HepG2 (cell line): Measurements from ENCODE around the gene CCDC191. TPM values are rescaled to one million over a fixed set of nuclear protein-coding genes. Genes with fewer than 3 reads are reported as not detected.

Experiments
- ATAC-seq: fragments of 200-7000 bp; cut with Tn5 transposase; 3 replicates; pipeline ENCODE4 v1.9.1; 2020; ENCODE audit warnings: mild to moderate bottlenecking, moderate library complexity
- BruUV-seq: library from RNA; stranded (reverse); fragments of 400-500 nt; replicated peaks from 2 replicates; lab custom pipeline; 2021; lab: Mats Ljungman, UMichigan
- CTCF ChIA-PET: fragments of 300-600 bp; formaldehyde crosslinking; extraction: SDS; loops from one replicate; lab custom pipeline; 2021; ENCODE audit warnings: low total read pairs, inconsistent platforms, low intra/inter-chr PET ratio; lab: Yijun Ruan, JAX
- POLR2A ChIA-PET: fragments of 350-600 bp; sonication (Branson Sonifier 250); formaldehyde crosslinking; loops from one replicate; lab custom pipeline; 2020; ENCODE audit warnings: antibody characterized with exemption, inconsistent platforms; lab: Yijun Ruan, JAX
- DNase-seq: peaks from one replicate; pipeline ENCODE4 v3.0.0-alpha.2; 2015; ENCODE audit warnings: low spot score
- FAIRE-seq: peaks from 3 replicates; lab custom pipeline; 2011; peaks lifted over from hg19 to GRCh38; lab: Jason Lieb, UNC
- H2AFZ ChIP-seq: one replicate; pipeline ENCODE4 v1.6.1; 2011; ENCODE audit warnings: low read length, inconsistent platforms
- H3K27ac ChIP-seq: fragments of 300-600 bp; 3 replicates; pipeline ENCODE4 v1.8.0; 2011; ENCODE audit warnings: mixed run types, mild to moderate bottlenecking, mixed read lengths, low read length, inconsistent platforms; ENCODE audit not compliant: insufficient read depth; ENCODE audit errors: extremely low read length
- H3K27me3 ChIP-seq, 2 experiments: fragments of 200-600 bp in 1 of 2; 2 replicates in 1 of 2; 3 replicates in 1 of 2; pipeline versions ENCODE4 v1.6.0 to v1.8.0; 2011; ENCODE audit warnings: low read length in 2 of 2, mild to moderate bottlenecking in 2 of 2, moderate library complexity in 2 of 2, inconsistent platforms in 1 of 2; ENCODE audit not compliant: insufficient read depth in 2 of 2, control insufficient read depth in 1 of 2
- H3K36me3 ChIP-seq, 2 experiments: fragments of 200-600 bp in 1 of 2; replicated peaks in 1 of 2; 2 replicates in 1 of 2; 3 replicates in 1 of 2; pipeline versions ENCODE4 v1.5.1 to v1.8.0; 2011; ENCODE audit warnings: low read length in 2 of 2, inconsistent platforms in 1 of 2; ENCODE audit not compliant: insufficient read depth in 2 of 2, control insufficient read depth in 1 of 2
- H3K4me1 ChIP-seq: 2 replicates; pipeline ENCODE4 v1.5.1; 2012; ENCODE audit warnings: low read length, inconsistent platforms; ENCODE audit not compliant: insufficient read depth
- H3K4me2 ChIP-seq: 2 replicates; pipeline ENCODE4 v1.6.0; 2011; ENCODE audit warnings: low read depth, low read length, inconsistent platforms
- H3K4me3 ChIP-seq, 3 experiments: fragments of 200-600 bp in 1 of 3; sonication (generic), shearing (Covaris generic) in 1 of 3; replicated peaks in 1 of 3; 2 replicates each; pipeline ENCODE4 v1.5.1; 2011 to 2016; ENCODE audit warnings: low read length in 3 of 3, inconsistent platforms in 2 of 3, low read depth in 2 of 3, mild to moderate bottlenecking in 2 of 3, control low read depth in 1 of 3, mixed read lengths in 1 of 3; ENCODE audit not compliant: insufficient read depth in 1 of 3
- H3K79me2 ChIP-seq: one replicate; pipeline ENCODE4 v1.6.1; 2011; ENCODE audit warnings: low read length, inconsistent platforms; ENCODE audit not compliant: insufficient read depth
- H3K9ac ChIP-seq: 2 replicates; pipeline ENCODE4 v1.6.0; 2011; ENCODE audit warnings: mild to moderate bottlenecking, low read depth, low read length, inconsistent platforms; ENCODE audit not compliant: insufficient read depth
- H3K9me3 ChIP-seq: 2 replicates; pipeline ENCODE4 v1.5.1; 2012; ENCODE audit warnings: mild to moderate bottlenecking, low read length
- H4K20me1 ChIP-seq: 2 replicates; pipeline ENCODE4 v1.6.0; 2011; ENCODE audit warnings: inconsistent platforms, mild to moderate bottlenecking, low read length, moderate library complexity; ENCODE audit not compliant: insufficient read depth
- HMG20B ChIP-seq: conservative IDR thresholded peaks from 2 replicates; pipeline ENCODE4 v1.6.1; 2016; ENCODE audit warnings: missing genetic modification reagents, missing compliant biosample characterization
- MED1 ChIP-seq: sonication (generic); formaldehyde crosslinking; IDR thresholded peaks from 2 replicates; pipeline ENCODE4 v1.4.0; 2020; ENCODE audit warnings: missing genetic modification reagents
- NFYC ChIP-seq: IDR thresholded peaks from 2 replicates; pipeline ENCODE4 v1.6.1; 2016; ENCODE audit warnings: missing genetic modification reagents, missing compliant biosample characterization
- ZBTB38 ChIP-seq: sonication (generic); formaldehyde crosslinking; IDR thresholded peaks from 2 replicates; pipeline ENCODE4 v1.5.1; 2020; ENCODE audit warnings: mild to moderate bottlenecking, missing genetic modification reagents
- ZNF12 ChIP-seq: sonication (generic); formaldehyde crosslinking; IDR thresholded peaks from 2 replicates; pipeline ENCODE4 v1.5.0; 2020; ENCODE audit warnings: missing genetic modification reagents
- ZNF124 ChIP-seq: sonication (generic); formaldehyde crosslinking; IDR thresholded peaks from 2 replicates; pipeline ENCODE4 v1.4.0; 2020; ENCODE audit warnings: missing genetic modification reagents
- ZNF263 ChIP-seq: sonication (generic); formaldehyde crosslinking; IDR thresholded peaks from 2 replicates; pipeline ENCODE4 v1.4.0; 2020; ENCODE audit warnings: missing genetic modification reagents
- ZNF501 ChIP-seq: sonication (generic); formaldehyde crosslinking; IDR thresholded peaks from 2 replicates; pipeline ENCODE4 v1.5.1; 2020; ENCODE audit warnings: mild to moderate bottlenecking, moderate library complexity, missing genetic modification reagents
- WGBS: methylation state at CpG from one replicate; pipeline ENCODE4 v1.1.6; 2017; ENCODE audit warnings: low lambda C conversion rate; 5-methylcytosine and 5-hydroxymethylcytosine counted together
- in situ Hi-C: cut with HindIII; loops from 2 replicates; pipeline ENCODE4 v1.10.0; 2017; ENCODE audit warnings: low pct_unique_long_range_greater_than_20kb; ENCODE audit not compliant: extremely low pct_ligation_motif_present
- intact Hi-C: fragments of 100-400 bp; cut with micrococcal nuclease; formaldehyde crosslinking; loops from one replicate; pipeline ENCODE4 v1.10.0; 2022; ENCODE audit not compliant: unreplicated experiment
- polyA plus RNA-seq, 8 experiments: library from polyadenylated mRNA; depleted of rRNA in 3 of 8; stranded (reverse) in 7 of 8; unstranded in 1 of 8; fragments of >200 nt; fragmentation: Illumina TruSeq in 4 of 8; extraction: Trizol in 4 of 8; gene quantifications; 2 replicates each; pipeline versions ENCODE4 v1.2.1 to v1.2.3, GENCODE V29; 2011 to 2016; ENCODE audit warnings: low read depth in 4 of 8, missing spikeins in 1 of 8, mixed read lengths in 1 of 8; ENCODE audit not compliant: insufficient read depth in 1 of 8
- total RNA-seq, 5 experiments: library from RNA; depleted of rRNA; stranded (reverse); fragments of >200 nt; fragmentation: Illumina TruSeq; extraction: Trizol; gene quantifications; 2 replicates each; pipeline ENCODE4 v1.2.3, GENCODE V29; 2016; ENCODE audit warnings: low read depth in 1 of 5
- TF ChIP-seq, protein P1 (sequence below): sonication (generic); formaldehyde crosslinking; IDR thresholded peaks from 2 replicates; pipeline ENCODE4 v1.5.1; 2020; ENCODE audit warnings: missing genetic modification reagents, mild to moderate bottlenecking, borderline replicate concordance

CCDC191 gene
- total and polyA plus RNA-seq, 2 of the 13 experiments (the other 11 are each of a cell fraction or from before 2014, with no cell fraction given), result 0.91 to 1.4 TPM

DNA sequence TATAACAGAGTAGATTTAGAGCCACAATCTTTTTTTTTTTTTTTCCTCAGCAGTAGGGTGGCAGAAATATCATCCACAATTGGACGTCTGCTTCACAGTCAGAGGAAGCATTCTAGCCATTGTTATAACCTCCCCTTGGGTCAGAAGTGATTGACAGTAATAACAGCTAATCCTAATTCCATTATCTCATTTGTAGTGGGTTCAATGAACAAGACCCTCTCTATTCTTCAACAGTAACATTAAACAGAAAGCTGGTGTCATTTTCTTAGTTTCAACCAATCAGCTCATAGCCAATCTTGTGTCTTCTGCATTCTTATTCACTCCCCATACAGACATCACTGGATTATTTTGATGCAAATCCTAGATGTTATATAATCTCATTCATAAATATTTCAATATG is 44.8 kb upstream of the CCDC191 start:
- no peak overlapping the region for H3K9ac ChIP-seq
- no peaks in the 10 kb centered on the region for H3K9me3 ChIP-seq
- no peaks in the 10 kb centered on the region for H4K20me1 ChIP-seq
- H3K4me3 ChIP-seq, result no peak overlapping the region
- intact Hi-C loops (no loop called here), in situ Hi-C loops (no loop called here)
- 4% methylated on average over 1 of the region's 1 CpG for WGBS
- H3K36me3 ChIP-seq, result no peaks in the 10 kb centered on the region
- H3K27ac ChIP-seq, result no peak overlapping the region
- H3K4me1 ChIP-seq, result no peaks in the 10 kb centered on the region
- DNase-seq (no peak), ATAC-seq (no peak), FAIRE-seq (no peak)
- H3K27me3 ChIP-seq, result no peaks in the 10 kb centered on the region
- no peaks in the 10 kb centered on the region for H3K79me2 ChIP-seq
- no peak overlapping the region for H3K4me2 ChIP-seq
- TF ChIP-seq HMG20B (CRISPR knock-in tag), result no peak
- TF ChIP-seq ZNF501 (CRISPR knock-in tag), result no peak
- TF ChIP-seq NFYC (CRISPR knock-in tag), result no peak
- TF ChIP-seq ZNF12 (CRISPR knock-in tag), result no peak
- no peak for TF ChIP-seq ZBTB38 (CRISPR knock-in tag)
- TF ChIP-seq ZNF124 (CRISPR knock-in tag), result no peak
- TF ChIP-seq MED1 (CRISPR knock-in tag), result no peak
- TF ChIP-seq ZNF263 (CRISPR knock-in tag), result no peak
- TF ChIP-seq, protein P1, sequence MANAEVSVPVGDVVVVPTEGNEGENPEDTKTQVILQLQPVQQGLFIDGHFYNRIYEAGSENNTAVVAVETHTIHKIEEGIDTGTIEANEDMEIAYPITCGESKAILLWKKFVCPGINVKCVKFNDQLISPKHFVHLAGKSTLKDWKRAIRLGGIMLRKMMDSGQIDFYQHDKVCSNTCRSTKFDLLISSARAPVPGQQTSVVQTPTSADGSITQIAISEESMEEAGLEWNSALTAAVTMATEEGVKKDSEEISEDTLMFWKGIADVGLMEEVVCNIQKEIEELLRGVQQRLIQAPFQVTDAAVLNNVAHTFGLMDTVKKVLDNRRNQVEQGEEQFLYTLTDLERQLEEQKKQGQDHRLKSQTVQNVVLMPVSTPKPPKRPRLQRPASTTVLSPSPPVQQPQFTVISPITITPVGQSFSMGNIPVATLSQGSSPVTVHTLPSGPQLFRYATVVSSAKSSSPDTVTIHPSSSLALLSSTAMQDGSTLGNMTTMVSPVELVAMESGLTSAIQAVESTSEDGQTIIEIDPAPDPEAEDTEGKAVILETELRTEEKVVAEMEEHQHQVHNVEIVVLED (CRISPR knock-in tag), result no peak
- no peak overlapping the region for H2AFZ ChIP-seq
- no TSS peak for BruUV-seq
- CTCF ChIA-PET, result no interaction called here
- POLR2A ChIA-PET, result no interaction called here
